ENCODE results near the gene CSF2. TPM values are rescaled to one million over a fixed set of nuclear protein-coding genes. Genes with fewer than 3 reads are reported as not detected.

Gene CSF2
- polyA plus RNA-seq, 1 donor (not counting 4 experiments of a cell fraction or from before 2014, with no cell fraction given), result 7.2 TPM

- peaks cover 14% of the 10 kb centered on the region for H3K4me1 ChIP-seq (ENCODE audit: control insufficient read depth, extremely low read depth, insufficient read depth, low read length)
- peaks cover 0 to 2% of the 10 kb centered on the region in 2 experiments for H3K36me3 ChIP-seq (ENCODE audit: control insufficient read depth in 2 of 2, extremely low read depth in 1 of 2, insufficient read depth in 2 of 2, low read length in 2 of 2)
- no peak for FAIRE-seq
- H4K20me1 ChIP-seq (ENCODE audit: control insufficient read depth, extremely low read depth, insufficient read depth, low read length), result no peaks in the 10 kb centered on the region
- no peak overlapping the region for H3K4me3 ChIP-seq (ENCODE audit: control insufficient read depth in 2 of 3, extremely low read depth in 1 of 3, insufficient read depth in 2 of 3, low read depth in 1 of 3, low read length in 3 of 3)
- TF ChIP-seq, protein P1, sequence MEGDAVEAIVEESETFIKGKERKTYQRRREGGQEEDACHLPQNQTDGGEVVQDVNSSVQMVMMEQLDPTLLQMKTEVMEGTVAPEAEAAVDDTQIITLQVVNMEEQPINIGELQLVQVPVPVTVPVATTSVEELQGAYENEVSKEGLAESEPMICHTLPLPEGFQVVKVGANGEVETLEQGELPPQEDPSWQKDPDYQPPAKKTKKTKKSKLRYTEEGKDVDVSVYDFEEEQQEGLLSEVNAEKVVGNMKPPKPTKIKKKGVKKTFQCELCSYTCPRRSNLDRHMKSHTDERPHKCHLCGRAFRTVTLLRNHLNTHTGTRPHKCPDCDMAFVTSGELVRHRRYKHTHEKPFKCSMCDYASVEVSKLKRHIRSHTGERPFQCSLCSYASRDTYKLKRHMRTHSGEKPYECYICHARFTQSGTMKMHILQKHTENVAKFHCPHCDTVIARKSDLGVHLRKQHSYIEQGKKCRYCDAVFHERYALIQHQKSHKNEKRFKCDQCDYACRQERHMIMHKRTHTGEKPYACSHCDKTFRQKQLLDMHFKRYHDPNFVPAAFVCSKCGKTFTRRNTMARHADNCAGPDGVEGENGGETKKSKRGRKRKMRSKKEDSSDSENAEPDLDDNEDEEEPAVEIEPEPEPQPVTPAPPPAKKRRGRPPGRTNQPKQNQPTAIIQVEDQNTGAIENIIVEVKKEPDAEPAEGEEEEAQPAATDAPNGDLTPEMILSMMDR (optimal IDR thresholded peaks at IDR 0.05 in 1 of 3, IDR thresholded peaks at IDR 0.05 in 1 of 3, conservative IDR thresholded peaks at IDR 0.05 in 1 of 3; ENCODE audit: extremely low read depth in 1 of 3, insufficient read depth in 2 of 3, low read length in 3 of 3), result no peak
- no peak for TF ChIP-seq EZH2 (IDR thresholded peaks at IDR 0.05; ENCODE audit: low read length)
- dilution Hi-C loops (cut with MboI; ENCODE audit: extremely low pct_ligation_motif_present, low sequenced_read_pairs), result no loop called here
- no peak overlapping the region for H3K9ac ChIP-seq (ENCODE audit: control insufficient read depth, extremely low read depth, insufficient read depth, low read length)
- no peaks in the 10 kb centered on the region for H3K27me3 ChIP-seq (ENCODE audit: control insufficient read depth, extremely low read depth, insufficient read depth, low read length)
- H3K4me2 ChIP-seq (ENCODE audit: control insufficient read depth, extremely low read depth, insufficient read depth, low read depth, low read length), result no peak overlapping the region
- no peak overlapping the region for H2AFZ ChIP-seq (ENCODE audit: control insufficient read depth, low read length)
- DNase-seq (ENCODE audit: low read depth, low spot score), result no peak
- no peaks in the 10 kb centered on the region for H3K9me3 ChIP-seq (ENCODE audit: control insufficient read depth, low read depth, low read length)
- no peaks in the 10 kb centered on the region for H3K9me1 ChIP-seq (ENCODE audit: control insufficient read depth, extremely low read depth, insufficient read depth, low read length)
- no peaks in the 10 kb centered on the region for H3K79me2 ChIP-seq (ENCODE audit: control insufficient read depth, insufficient read depth, low read length)
- no peak overlapping the region for H3K27ac ChIP-seq (ENCODE audit: control insufficient read depth, insufficient read depth, low read length)
Measured at GRCh38 chr5:132079081-132079480, 5.5 kb downstream of the CSF2 start.

DNA sequence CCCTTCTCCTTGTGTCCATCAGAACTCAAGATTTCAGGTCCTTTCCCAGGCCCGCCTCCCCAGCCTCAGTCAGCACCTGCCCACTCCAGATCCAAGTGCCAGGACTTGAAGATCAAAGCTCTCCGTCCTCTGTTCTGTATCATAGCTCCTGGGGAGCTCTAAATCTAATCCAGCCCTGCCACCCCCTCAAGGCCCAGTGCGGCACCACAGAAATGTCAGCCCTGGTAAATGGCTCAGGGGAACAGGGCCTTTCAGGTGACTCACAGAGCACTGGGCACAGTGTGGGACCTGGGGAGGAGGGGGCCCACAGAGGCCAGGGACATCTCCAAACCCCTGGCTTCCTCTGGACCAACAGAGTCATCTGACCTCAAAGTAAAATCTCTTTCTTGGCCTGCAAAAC, 6.0 kb downstream of the CSF2 start:
- dilution Hi-C loops (cut with MboI; ENCODE audit: extremely low pct_ligation_motif_present, low sequenced_read_pairs), result no loop called here
- no peaks in the 10 kb centered on the region for H3K9me1 ChIP-seq (ENCODE audit: control insufficient read depth, extremely low read depth, insufficient read depth, low read length)
- no peaks in the 10 kb centered on the region for H3K27me3 ChIP-seq (ENCODE audit: control insufficient read depth, extremely low read depth, insufficient read depth, low read length)
- H3K9ac ChIP-seq (ENCODE audit: control insufficient read depth, extremely low read depth, insufficient read depth, low read length), result no peak overlapping the region
- no peak overlapping the region for H3K4me3 ChIP-seq (ENCODE audit: control insufficient read depth in 2 of 3, extremely low read depth in 1 of 3, insufficient read depth in 2 of 3, low read depth in 1 of 3, low read length in 3 of 3)
- no peak overlapping the region for H3K27ac ChIP-seq (ENCODE audit: control insufficient read depth, insufficient read depth, low read length)
- TF ChIP-seq, protein P1 (optimal IDR thresholded peaks at IDR 0.05 in 1 of 3, IDR thresholded peaks at IDR 0.05 in 1 of 3, conservative IDR thresholded peaks at IDR 0.05 in 1 of 3; ENCODE audit: extremely low read depth in 1 of 3, insufficient read depth in 2 of 3, low read length in 3 of 3), result no peak
- no peak for TF ChIP-seq EZH2 (IDR thresholded peaks at IDR 0.05; ENCODE audit: low read length)
- H3K4me2 ChIP-seq (ENCODE audit: control insufficient read depth, extremely low read depth, insufficient read depth, low read depth, low read length), result no peak overlapping the region
- no peaks in the 10 kb centered on the region for H3K9me3 ChIP-seq (ENCODE audit: control insufficient read depth, low read depth, low read length)
- no peaks in the 10 kb centered on the region for H4K20me1 ChIP-seq (ENCODE audit: control insufficient read depth, extremely low read depth, insufficient read depth, low read length)
- peaks cover 9% of the 10 kb centered on the region for H3K4me1 ChIP-seq (ENCODE audit: control insufficient read depth, extremely low read depth, insufficient read depth, low read length)
- no peak overlapping the region for H2AFZ ChIP-seq (ENCODE audit: control insufficient read depth, low read length)
- H3K36me3 ChIP-seq (ENCODE audit: control insufficient read depth in 2 of 2, extremely low read depth in 1 of 2, insufficient read depth in 2 of 2, low read length in 2 of 2), result peaks cover 0 to 2% of the 10 kb centered on the region in 2 experiments
- no peaks in the 10 kb centered on the region for H3K79me2 ChIP-seq (ENCODE audit: control insufficient read depth, insufficient read depth, low read length)
- no peak for FAIRE-seq
- no peak for DNase-seq (ENCODE audit: low read depth, low spot score)

Data from keratinocyte (primary cell).